Measurements from ENCODE around the gene RWDD3. TPM values are rescaled to one million over a fixed set of nuclear protein-coding genes. Genes with fewer than 3 reads are reported as not detected.

Gene RWDD3
- total RNA-seq, 2 donors from 2014 or later: 35.5 to 37.1 TPM

DNA sequence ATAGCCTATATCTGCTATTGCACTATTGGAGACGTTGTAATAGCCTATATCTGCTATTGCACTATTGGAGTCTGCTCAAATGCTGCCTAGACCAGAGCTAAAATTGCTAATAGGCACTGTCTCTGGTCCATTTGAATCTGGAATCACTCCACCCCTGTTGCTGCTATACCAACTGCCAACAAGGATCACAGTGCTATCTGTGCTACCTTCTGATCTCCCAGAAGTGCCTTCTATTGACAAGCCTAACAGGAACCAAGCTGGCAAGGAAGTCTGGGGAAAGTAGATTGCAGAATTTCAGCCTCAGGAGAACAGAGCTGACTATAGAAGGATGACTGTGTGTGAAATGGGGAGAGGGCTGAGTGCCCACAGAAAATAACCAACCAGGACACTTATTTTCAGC lies 15.9 kb downstream of the RWDD3 start:
- Mint-ChIP-seq H3K36me3 (ENCODE audit: low read depth) (peaks cover 47% of the 10 kb centered on the region), H3K9me3 (peaks cover 7% of the 10 kb centered on the region), H3K27me3 (ENCODE audit: insufficient read depth) (no peaks in the 10 kb centered on the region), H3K4me1 (peaks cover 2% of the 10 kb centered on the region), H3K27ac (no peak overlapping the region), H3K4me3 (no peak overlapping the region)
- H3K27me3 ChIP-seq (ENCODE audit: control insufficient read depth, insufficient read depth, low read length, poor library complexity, severe bottlenecking): no peaks in the 10 kb centered on the region
- H3K4me3 ChIP-seq (ENCODE audit: low read length): no peak overlapping the region
- no peak overlapping the region for H3K27ac ChIP-seq (ENCODE audit: low read depth, low read length)
- no peaks in the 10 kb centered on the region for H3K4me1 ChIP-seq (ENCODE audit: control insufficient read depth, insufficient read depth, low read length)
- 97 to 100% methylated on average over 1 of the region's 1 CpG for WGBS, 2 experiments (ENCODE audit: insufficient coverage in 1 of 2, insufficient read length in 1 of 2)
- TF ChIP-seq CTCF (conservative IDR thresholded peaks at IDR 0.05): no peak
- H3K36me3 ChIP-seq (ENCODE audit: control insufficient read depth, insufficient read depth, low read length): peaks cover 43% of the 10 kb centered on the region
- no peaks in the 10 kb centered on the region for H3K9me3 ChIP-seq (ENCODE audit: control insufficient read depth, low read length)
- DNase-seq: no peak
- no peak overlapping the region for H3K9ac ChIP-seq (ENCODE audit: extremely low read depth, low read length, poor library complexity, severe bottlenecking)

DNA sequence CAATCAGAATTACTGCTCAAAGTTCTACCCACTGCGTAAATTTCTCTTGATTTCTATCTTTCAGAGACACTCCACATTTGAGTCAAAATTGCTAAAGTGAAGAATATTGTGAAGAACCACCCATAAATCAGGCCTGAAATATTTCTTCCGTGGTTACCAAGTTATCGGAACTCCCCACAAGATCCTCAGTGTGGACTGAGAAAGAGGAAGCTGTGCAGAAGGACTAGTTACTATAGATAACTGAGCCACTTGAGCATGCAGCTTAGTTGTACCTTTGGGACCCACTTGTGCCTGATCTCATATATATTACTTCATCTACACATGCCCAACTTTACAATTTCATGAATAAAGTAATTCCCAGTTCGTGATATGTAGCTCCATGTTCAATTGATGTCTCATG lies 18.4 kb downstream of the RWDD3 start:
- TF ChIP-seq CTCF (conservative IDR thresholded peaks at IDR 0.05): no peak
- H3K27me3 ChIP-seq (ENCODE audit: control insufficient read depth, insufficient read depth, low read length, poor library complexity, severe bottlenecking): no peaks in the 10 kb centered on the region
- no peak overlapping the region for H3K4me3 ChIP-seq (ENCODE audit: low read length)
- H3K36me3 ChIP-seq (ENCODE audit: control insufficient read depth, insufficient read depth, low read length): peaks cover 25% of the 10 kb centered on the region
- no peaks in the 10 kb centered on the region for H3K9me3 ChIP-seq (ENCODE audit: control insufficient read depth, low read length)
- Mint-ChIP-seq H3K36me3 (ENCODE audit: low read depth) (peaks cover 38% of the 10 kb centered on the region), H3K4me1 (peaks cover 4% of the 10 kb centered on the region), H3K27ac (no peak overlapping the region), H3K27me3 (ENCODE audit: insufficient read depth) (no peaks in the 10 kb centered on the region), H3K4me3 (no peak overlapping the region), H3K9me3 (peaks cover 7% of the 10 kb centered on the region)
- no peak overlapping the region for H3K9ac ChIP-seq (ENCODE audit: extremely low read depth, low read length, poor library complexity, severe bottlenecking)
- no peak overlapping the region for H3K27ac ChIP-seq (ENCODE audit: low read depth, low read length)
- 96 to 100% methylated on average over 3 to 4 of the region's 4 CpGs for WGBS, 2 experiments (ENCODE audit: insufficient coverage in 1 of 2, insufficient read length in 1 of 2)
- no peaks in the 10 kb centered on the region for H3K4me1 ChIP-seq (ENCODE audit: control insufficient read depth, insufficient read depth, low read length)
- DNase-seq: no peak

DNA sequence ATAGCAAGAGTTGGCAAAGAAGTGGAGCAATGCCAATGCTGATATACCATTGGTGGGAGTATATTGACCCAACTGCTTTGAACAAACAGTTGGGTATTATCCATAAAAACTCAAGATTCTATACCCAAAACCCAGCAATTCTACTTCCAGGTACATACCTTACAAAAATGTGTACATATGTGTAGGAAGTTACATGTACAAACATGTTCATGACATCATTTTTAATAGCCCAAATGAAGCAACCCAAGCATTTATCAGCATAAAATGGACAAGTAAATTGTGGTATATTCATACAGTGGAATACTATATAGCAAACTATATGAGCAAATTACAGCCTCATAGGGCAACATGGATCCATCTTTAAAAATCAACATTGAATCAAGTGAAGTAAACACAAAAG lies 20.9 kb downstream of the RWDD3 start:
- no peak overlapping the region for H3K9ac ChIP-seq (ENCODE audit: extremely low read depth, low read length, poor library complexity, severe bottlenecking)
- H3K36me3 ChIP-seq (ENCODE audit: control insufficient read depth, insufficient read depth, low read length): peaks cover 16% of the 10 kb centered on the region
- H3K9me3 ChIP-seq (ENCODE audit: control insufficient read depth, low read length): no peaks in the 10 kb centered on the region
- peaks cover 22% of the 10 kb centered on the region for H3K36me3 Mint-ChIP-seq (ENCODE audit: low read depth)
- no peaks in the 10 kb centered on the region for H3K27me3 ChIP-seq (ENCODE audit: control insufficient read depth, insufficient read depth, low read length, poor library complexity, severe bottlenecking)
- peaks cover 7% of the 10 kb centered on the region for H3K9me3 Mint-ChIP-seq
- H3K4me3 ChIP-seq (ENCODE audit: low read length): no peak overlapping the region
- no peaks in the 10 kb centered on the region for H3K27me3 Mint-ChIP-seq (ENCODE audit: insufficient read depth)
- peaks cover 7% of the 10 kb centered on the region for H3K4me1 Mint-ChIP-seq
- H3K4me1 ChIP-seq (ENCODE audit: control insufficient read depth, insufficient read depth, low read length): no peaks in the 10 kb centered on the region
- TF ChIP-seq CTCF (conservative IDR thresholded peaks at IDR 0.05): no peak
- DNase-seq: no peak
- no peak overlapping the region for H3K4me3 Mint-ChIP-seq
- no peak overlapping the region for H3K27ac ChIP-seq (ENCODE audit: low read depth, low read length)
- H3K27ac Mint-ChIP-seq: no peak overlapping the region
